ENCODE data around the gene PLAC9.

The PLAC9 gene

DNA sequence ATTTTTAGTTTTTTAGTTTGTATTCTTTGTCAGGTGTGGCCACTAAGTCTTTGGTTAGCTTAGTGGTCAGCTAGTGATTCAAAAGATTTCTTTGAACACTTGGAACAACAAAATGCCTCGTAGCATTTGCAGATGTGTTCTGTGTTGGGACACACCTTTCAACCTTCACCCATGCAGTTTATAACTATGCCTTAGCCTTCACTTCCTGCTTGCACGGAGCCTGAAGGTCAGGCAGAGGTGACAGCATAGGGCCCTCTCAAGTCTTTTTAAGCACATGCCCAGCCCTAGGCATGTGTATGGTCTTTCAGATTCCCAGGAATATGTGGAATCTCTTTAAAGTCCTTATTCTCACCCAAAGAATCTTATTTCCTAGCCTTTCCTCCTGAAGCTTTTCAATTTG is 17.6 kb downstream of the PLAC9 start (continued):
- TF ChIP-seq, protein P1, sequence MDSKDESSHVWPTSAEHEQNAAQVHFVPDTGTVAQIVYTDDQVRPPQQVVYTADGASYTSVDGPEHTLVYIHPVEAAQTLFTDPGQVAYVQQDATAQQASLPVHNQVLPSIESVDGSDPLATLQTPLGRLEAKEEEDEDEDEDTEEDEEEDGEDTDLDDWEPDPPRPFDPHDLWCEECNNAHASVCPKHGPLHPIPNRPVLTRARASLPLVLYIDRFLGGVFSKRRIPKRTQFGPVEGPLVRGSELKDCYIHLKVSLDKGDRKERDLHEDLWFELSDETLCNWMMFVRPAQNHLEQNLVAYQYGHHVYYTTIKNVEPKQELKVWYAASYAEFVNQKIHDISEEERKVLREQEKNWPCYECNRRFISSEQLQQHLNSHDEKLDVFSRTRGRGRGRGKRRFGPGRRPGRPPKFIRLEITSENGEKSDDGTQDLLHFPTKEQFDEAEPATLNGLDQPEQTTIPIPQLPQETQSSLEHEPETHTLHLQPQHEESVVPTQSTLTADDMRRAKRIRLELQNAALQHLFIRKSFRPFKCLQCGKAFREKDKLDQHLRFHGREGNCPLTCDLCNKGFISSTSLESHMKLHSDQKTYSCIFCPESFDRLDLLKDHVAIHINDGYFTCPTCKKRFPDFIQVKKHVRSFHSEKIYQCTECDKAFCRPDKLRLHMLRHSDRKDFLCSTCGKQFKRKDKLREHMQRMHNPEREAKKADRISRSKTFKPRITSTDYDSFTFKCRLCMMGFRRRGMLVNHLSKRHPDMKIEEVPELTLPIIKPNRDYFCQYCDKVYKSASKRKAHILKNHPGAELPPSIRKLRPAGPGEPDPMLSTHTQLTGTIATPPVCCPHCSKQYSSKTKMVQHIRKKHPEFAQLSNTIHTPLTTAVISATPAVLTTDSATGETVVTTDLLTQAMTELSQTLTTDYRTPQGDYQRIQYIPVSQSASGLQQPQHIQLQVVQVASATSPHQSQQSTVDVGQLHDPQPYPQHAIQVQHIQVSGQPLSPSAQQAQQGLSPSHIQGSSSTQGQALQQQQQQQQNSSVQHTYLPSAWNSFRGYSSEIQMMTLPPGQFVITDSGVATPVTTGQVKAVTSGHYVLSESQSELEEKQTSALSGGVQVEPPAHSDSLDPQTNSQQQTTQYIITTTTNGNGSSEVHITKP (tag by site-specific recombination; IDR thresholded peaks at IDR 0.05): no peak
- TF ChIP-seq, protein P2, sequence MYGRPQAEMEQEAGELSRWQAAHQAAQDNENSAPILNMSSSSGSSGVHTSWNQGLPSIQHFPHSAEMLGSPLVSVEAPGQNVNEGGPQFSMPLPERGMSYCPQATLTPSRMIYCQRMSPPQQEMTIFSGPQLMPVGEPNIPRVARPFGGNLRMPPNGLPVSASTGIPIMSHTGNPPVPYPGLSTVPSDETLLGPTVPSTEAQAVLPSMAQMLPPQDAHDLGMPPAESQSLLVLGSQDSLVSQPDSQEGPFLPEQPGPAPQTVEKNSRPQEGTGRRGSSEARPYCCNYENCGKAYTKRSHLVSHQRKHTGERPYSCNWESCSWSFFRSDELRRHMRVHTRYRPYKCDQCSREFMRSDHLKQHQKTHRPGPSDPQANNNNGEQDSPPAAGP (tag by site-specific recombination; IDR thresholded peaks at IDR 0.05): no peak
- TF ChIP-seq, protein P3, sequence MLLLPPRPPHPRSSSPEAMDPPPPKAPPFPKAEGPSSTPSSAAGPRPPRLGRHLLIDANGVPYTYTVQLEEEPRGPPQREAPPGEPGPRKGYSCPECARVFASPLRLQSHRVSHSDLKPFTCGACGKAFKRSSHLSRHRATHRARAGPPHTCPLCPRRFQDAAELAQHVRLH (tag by site-specific recombination; IDR thresholded peaks at IDR 0.05): no peak
- no peak for TF ChIP-seq ZNF529 (tag by site-specific recombination; IDR thresholded peaks at IDR 0.05; ENCODE audit: insufficient replicate concordance)
- TF ChIP-seq, protein P4, sequence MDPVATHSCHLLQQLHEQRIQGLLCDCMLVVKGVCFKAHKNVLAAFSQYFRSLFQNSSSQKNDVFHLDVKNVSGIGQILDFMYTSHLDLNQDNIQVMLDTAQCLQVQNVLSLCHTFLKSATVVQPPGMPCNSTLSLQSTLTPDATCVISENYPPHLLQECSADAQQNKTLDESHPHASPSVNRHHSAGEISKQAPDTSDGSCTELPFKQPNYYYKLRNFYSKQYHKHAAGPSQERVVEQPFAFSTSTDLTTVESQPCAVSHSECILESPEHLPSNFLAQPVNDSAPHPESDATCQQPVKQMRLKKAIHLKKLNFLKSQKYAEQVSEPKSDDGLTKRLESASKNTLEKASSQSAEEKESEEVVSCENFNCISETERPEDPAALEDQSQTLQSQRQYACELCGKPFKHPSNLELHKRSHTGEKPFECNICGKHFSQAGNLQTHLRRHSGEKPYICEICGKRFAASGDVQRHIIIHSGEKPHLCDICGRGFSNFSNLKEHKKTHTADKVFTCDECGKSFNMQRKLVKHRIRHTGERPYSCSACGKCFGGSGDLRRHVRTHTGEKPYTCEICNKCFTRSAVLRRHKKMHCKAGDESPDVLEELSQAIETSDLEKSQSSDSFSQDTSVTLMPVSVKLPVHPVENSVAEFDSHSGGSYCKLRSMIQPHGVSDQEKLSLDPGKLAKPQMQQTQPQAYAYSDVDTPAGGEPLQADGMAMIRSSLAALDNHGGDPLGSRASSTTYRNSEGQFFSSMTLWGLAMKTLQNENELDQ (tag by site-specific recombination; IDR thresholded peaks at IDR 0.05; ENCODE audit: low read depth): no peak

DNA sequence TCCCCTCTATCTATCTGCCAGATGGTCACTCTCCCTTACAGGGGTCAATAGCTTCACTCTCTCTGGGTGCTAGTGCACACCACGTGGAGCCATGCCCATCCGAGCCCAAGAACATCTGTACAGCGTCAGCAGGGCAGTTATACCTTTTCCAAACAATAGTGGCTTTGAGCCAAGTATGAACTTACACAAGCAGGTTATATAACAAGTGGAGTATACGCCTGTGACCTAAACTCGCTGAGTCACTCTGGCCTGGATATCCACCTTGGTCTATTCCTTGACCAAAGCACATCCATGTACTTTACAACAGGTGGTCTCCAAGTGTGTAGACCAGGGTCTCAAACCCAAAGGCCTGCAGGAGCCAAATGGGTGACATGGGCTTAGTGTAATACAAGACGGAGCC is 20.3 kb downstream of the PLAC9 start:
- peaks cover 4 to 59% of the 10 kb centered on the region in 2 experiments for H3K36me3 ChIP-seq (ENCODE audit: control insufficient read depth in 2 of 2, insufficient read depth in 1 of 2, low read length in 2 of 2)
- no peaks in the 10 kb centered on the region for H3K9me3 ChIP-seq (ENCODE audit: control insufficient read depth, insufficient read depth, low read depth, low read length)
- ChIA-PET CTCF (no interaction called here), POLR2A (no interaction called here)
- no peak overlapping the region for H3K27ac ChIP-seq (ENCODE audit: extremely low read depth, low read depth, low read length)
- H3K4me1 ChIP-seq (ENCODE audit: control insufficient read depth, insufficient read depth, low read length): no peaks in the 10 kb centered on the region
- TF ChIP-seq ZNF830 (tag by site-specific recombination; IDR thresholded peaks at IDR 0.05; ENCODE audit: low read depth) (no peak), ZBTB48 (tag by site-specific recombination; IDR thresholded peaks at IDR 0.05) (no peak), ZNF140 (tag by site-specific recombination; IDR thresholded peaks at IDR 0.05) (no peak), ZNF558 (tag by site-specific recombination; IDR thresholded peaks at IDR 0.05) (no peak), HOXD13 (CRISPR knock-in tag; IDR thresholded peaks at IDR 0.05; ENCODE audit: borderline replicate concordance) (no peak), ZNF114 (tag by site-specific recombination; IDR thresholded peaks at IDR 0.05) (no peak), ZNF571 (tag by site-specific recombination; IDR thresholded peaks at IDR 0.05) (no peak), ZNF426 (tag by site-specific recombination; IDR thresholded peaks at IDR 0.05) (no peak), HOXC10 (CRISPR knock-in tag; IDR thresholded peaks at IDR 0.05) (no peak), ZNF629 (tag by site-specific recombination; IDR thresholded peaks at IDR 0.05) (no peak)
- TF ChIP-seq, protein P5, sequence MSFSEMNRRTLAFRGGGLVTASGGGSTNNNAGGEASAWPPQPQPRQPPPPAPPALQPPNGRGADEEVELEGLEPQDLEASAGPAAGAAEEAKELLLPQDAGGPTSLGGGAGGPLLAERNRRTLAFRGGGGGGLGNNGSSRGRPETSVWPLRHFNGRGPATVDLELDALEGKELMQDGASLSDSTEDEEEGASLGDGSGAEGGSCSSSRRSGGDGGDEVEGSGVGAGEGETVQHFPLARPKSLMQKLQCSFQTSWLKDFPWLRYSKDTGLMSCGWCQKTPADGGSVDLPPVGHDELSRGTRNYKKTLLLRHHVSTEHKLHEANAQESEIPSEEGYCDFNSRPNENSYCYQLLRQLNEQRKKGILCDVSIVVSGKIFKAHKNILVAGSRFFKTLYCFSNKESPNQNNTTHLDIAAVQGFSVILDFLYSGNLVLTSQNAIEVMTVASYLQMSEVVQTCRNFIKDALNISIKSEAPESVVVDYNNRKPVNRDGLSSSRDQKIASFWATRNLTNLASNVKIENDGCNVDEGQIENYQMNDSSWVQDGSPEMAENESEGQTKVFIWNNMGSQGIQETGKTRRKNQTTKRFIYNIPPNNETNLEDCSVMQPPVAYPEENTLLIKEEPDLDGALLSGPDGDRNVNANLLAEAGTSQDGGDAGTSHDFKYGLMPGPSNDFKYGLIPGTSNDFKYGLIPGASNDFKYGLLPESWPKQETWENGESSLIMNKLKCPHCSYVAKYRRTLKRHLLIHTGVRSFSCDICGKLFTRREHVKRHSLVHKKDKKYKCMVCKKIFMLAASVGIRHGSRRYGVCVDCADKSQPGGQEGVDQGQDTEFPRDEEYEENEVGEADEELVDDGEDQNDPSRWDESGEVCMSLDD (tag by site-specific recombination; IDR thresholded peaks at IDR 0.05): no peak
- TF ChIP-seq, protein P6, sequence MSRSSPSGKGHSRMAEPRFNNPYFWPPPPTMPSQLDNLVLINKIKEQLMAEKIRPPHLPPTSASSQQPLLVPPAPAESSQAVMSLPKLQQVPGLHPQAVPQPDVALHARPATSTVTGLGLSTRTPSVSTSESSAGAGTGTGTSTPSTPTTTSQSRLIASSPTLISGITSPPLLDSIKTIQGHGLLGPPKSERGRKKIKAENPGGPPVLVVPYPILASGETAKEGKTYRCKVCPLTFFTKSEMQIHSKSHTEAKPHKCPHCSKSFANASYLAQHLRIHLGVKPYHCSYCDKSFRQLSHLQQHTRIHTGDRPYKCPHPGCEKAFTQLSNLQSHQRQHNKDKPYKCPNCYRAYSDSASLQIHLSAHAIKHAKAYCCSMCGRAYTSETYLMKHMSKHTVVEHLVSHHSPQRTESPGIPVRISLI (tag by site-specific recombination; IDR thresholded peaks at IDR 0.05): no peak
- H3K4me3 ChIP-seq (ENCODE audit: low read depth, low read length): no peak overlapping the region

Data from HEK293 (cell line).